HL-60/S4 treated with retinoic acid at 250 ng/mL for 4 days and 3 days (cell line): ENCODE data around the gene CISD1.

Source experiments
- in situ Hi-C: fragments of 300-500 bp; cut with MboI; formaldehyde crosslinking; loops from 2 replicates; pipeline ENCODE4 v1.7.0; 2022; ENCODE audit warnings: low sequenced_read_pairs

The CISD1 gene

DNA sequence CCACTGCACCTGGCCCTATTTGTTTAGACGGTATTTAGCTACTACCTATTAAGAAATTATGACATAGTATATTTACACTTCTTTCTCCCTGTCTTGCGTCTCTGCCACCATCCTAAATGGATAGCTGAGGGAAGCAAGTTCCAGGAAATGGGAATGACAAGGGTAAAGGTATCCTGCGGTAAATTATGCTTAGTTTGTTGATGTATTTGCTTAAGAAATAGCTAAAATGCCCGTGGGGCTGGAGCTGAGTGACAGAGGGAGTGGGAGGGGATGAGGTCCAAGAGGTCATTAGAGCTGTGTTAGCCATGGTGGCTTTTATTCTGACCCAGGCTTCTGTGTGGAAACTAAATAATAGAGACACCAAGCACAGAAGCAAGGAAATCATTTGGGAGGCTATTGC lies 36.9 kb downstream of the CISD1 start:
- in situ Hi-C loops = no loop called here

DNA sequence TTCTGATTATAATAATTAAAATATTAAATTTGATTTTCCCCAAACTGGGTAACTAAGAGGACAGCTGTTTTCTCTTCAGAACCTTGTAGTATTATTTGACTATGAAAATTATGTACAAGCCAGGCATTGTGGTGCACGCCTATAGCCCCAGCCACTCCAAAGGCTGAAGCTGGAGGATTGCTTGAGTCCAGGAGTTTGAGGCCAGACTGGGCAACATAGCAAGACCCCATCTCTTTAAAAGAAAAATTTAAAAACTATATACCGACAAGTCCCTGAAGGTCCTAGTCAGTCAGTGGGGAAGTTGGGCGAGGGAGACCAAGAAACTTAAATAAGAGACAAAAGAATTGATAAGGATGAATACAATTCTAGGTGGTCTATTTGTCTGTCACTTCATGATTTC lies 38.7 kb downstream of the CISD1 start:
- in situ Hi-C loops = no loop called here

DNA sequence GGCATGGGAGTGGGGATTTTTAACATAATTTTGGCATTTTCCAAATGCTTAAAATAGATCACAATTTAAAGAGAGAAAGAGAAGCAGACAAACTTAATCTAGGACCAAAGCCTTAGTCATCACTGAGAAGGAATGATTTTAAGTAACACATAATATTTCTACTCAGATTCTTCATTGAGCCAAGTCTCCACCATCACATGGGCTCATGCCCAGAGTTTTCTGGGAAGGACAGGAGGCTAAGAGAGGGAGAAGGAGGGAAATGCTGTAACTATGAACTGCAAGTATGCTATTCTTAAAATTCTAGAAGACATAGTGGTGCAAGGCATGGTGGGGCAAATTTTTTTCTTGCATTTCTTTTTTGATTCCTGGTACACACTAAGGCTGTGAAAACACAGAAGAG lies 42.1 kb downstream of the CISD1 start:
- in situ Hi-C loops = no loop called here

DNA sequence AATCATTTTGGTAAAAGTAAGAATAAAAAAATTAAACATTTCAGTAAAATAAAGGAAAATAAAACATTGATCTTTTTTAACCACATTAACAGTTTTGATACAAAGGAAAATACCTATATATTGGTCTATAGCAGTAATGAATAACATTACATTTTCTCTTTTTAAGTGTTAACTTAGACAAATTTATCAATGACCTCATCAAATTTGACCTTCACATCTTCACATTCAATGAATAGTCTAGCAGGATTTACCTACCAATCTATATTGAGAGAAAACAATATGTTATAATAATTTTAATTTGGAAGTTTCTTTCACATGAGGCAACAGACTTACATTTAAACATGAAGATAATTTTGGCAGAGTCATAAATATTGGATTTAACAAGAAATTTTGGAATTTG lies 47.9 kb downstream of the CISD1 start:
- in situ Hi-C loops = no loop called here

DNA sequence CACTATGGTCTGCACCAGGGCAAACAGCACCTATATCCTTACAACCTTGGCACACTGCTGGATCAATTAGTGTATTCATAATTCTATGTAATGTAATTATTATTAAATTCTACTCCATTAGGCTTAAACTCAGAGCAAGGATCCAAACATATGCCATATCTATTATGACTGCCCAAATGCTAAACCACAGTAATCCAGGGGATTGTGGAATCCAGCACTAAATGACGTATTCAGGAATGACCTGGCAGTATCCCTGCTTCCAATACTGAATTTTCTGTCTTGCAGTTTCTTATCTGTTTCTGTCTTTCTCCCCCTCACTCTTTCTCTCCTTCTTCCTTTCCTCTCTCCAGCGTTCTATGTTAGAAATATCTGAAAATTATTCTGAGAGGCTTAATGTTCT lies 49.4 kb downstream of the CISD1 start:
- in situ Hi-C loops = no loop called here

DNA sequence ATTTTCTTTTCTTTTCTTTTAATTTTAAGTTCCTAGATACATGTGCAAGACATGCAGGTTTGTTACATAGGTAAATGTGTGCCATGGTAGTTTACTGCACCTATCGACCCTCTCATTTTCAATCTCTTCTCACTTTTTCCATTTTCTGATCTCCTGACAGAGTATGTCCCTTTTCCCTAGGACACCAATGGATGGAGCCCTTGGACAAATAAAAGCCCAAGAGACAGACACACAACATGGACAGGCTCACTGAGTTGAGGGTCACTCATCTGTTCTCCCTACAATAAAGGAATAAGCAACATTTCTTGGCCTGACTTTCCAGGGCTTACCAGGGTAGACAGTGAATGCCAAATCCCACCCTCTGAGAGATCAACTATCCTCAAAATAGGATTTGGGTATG lies 50.6 kb downstream of the CISD1 start:
- in situ Hi-C loops = no loop called here

DNA sequence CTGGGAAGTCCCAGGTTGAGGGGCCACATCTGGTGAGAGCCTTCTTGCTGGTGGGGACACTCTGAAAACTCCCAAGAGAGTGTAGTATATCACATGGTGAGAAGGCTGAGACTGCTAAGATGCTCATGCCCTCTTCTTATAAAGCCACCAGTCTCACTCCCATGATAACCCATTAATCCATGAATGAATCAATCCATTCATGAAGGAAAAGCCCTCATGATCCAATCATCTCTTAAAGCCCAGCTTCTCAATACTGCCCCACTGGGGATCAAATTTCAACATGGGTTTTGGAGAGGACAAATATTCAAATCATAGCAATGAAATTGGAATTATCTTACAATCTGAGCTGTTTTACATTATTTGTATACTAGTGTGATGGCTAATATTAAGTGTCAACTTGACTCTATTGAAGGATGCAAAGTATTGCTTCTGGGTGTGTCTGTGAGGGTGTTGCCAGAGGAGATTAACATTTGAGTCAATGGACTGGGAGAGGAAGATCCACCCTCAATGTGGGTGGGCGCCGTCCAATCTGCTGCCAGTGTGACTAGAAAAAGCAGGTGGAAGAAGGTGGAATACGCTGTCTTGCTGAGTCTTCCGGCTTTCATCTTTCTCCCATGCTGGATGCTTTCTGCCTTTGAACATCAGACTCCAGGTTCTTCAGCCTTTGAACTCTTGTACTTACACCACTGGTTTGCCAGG lies 51.5 kb downstream of the CISD1 start:
- in situ Hi-C loops = no loop called here

DNA sequence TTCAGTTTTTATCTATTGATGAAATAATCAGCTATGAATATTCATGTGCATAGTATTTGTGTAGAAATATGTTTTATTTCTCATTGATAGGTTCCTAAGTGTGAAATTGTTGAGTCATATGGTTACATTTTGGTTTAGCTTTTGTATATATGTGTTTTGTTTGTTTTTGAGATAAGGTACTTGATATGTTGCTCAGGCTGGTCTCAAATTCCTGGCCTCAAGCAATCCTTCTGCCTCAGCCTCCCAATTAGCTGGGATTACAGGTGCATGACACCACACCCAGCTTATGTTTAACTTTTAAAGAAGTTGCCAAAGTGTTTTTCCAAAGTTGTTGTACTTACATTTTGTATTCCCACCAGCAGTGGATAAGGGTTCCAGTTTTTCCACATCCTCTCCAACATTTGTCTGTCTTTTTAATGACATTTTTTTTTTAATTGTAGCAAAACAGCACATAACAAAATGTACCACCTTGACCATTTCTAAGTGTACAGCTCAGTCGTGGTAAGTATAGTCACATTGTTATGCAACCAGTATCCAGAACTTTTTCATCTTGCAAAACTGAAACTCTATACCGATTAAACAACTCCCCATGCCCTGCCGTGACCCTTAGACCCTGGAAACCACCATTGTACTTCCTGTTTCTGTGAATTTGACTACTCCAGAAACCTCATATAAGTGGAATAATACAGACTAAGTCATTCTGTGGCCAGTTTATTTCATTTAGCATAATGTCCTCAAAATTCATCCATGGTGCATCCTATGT lies 53.3 kb downstream of the CISD1 start:
- in situ Hi-C loops = no loop called here

DNA sequence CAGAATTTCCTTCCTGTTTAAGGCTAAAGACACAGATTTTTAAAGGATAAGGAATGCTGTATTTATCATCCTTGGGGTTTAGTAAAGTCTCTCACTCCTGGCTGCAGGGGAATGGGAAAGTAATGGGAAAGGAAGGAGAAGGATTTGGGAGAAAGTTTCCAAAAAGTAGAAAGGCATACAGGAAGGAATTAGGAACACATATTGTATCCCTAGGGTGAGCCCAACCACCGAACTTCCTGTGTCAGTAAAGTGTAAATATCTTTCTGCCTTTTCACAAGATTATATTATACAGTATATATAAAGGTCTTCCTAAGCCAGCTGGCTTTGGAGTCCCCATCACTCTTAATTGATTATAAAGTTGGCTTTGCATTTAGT lies 53.9 kb downstream of the CISD1 start:
- in situ Hi-C loops = no loop called here

DNA sequence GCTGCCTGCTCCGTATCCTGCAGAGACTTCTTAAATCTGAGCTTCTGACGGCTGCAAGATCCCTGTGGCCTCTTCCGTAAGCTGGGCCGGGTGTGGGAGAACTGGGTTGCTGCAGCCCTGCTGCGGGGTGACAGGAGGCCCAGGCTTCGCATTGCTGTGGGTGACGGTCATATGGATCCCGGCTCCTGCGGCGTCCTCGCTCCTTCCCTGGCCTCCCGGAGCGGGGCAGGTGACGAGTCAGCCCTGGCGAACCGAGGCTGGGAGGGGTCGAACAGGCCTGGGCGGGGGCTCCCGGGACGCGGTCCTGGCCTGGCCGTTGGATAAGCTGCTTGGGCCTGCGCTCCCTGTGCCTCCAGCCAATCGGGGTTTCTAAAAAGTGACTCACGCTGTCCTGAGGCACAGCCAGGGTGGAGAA lies 58.0 kb downstream of the CISD1 start:
- in situ Hi-C loops = no loop called here

DNA sequence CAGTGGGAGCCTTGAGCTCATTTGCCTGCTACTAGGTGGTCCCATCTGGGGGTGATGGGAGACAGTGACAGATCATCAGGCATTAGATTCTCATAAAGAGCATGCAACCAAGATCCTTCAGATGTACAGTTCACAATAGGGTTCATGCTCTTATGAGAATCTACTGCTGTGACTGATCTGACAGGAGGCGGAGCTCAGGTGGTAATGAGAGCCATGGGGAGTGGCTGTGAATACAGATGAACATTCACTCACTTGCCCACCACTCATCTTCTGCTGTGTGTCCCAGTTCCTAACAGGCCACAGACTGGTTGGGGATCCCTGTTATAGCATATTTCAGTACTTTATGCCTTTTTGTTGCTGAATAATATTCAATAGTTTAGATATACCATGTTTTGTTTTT lies 59.3 kb downstream of the CISD1 start:
- in situ Hi-C loops = no loop called here

DNA sequence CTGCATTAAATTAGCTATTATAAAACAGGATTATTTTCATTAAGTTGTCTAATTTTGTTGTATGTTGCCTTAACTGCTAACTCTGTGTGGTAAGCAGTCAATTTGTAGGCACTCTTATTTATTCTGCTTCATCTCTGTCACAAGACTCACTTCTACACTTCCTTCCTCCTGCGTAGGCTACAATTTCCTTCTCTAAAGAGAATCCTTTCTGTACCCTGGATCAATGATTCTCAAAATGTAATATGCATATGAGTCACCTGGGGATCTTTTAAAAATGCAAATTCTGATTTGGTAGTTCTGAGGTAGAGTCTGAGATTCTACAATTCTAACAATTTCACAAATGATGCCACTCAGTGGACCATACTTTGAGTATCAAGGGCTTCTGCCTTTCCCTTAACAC lies 61.5 kb downstream of the CISD1 start:
- in situ Hi-C loops = no loop called here

DNA sequence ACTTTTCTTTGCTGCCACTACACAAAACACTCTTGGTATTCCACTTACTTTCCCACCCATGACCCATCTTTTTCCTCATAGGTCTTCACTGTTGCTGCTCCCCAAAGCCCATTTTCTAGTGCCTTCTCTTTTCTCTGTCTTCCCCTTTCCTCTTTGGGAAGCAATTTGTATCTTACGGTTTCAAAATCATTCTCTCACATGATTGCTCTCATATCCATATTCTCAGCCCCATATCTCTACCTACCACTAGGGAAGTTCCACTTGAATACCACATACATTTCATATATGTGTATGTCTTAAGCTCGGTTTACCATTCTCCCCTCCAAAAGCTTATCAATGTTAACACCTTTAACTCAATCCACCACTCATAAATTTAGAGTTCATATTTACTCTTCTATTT lies 62.7 kb downstream of the CISD1 start:
- in situ Hi-C loops = no loop called here

DNA sequence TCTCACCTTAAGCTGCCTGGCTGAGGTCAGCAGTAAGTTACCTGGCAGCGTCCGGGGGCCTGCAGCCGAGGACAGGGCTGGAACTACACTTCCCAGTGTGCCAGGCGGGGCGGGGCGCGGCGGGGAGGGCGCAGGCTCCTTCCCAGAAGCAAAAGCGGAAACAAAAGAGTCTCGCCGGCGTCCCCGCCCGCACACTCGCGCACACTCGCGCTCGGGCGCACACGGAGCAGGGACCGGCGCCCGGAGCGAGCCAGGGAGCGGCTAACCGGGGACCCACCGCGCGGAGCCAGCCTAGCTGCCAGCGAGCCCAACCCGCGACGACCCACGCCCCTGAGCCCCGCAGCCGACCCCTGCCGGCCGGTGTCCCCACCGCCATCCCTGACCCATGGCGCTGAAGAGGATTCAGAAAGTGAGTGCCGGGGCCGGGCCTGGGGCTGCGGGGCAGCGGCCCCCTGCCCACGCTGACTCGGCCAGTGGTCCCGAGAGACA lies 65.9 kb downstream of the CISD1 start, which contains the start of gene UBE2D1:
Gene UBE2D1 (plus strand): TSS at position 190 of the 489 bp plus-strand sequence. CDS start 196 bp downstream, at position 386.
- in situ Hi-C loops = no loop called here

DNA sequence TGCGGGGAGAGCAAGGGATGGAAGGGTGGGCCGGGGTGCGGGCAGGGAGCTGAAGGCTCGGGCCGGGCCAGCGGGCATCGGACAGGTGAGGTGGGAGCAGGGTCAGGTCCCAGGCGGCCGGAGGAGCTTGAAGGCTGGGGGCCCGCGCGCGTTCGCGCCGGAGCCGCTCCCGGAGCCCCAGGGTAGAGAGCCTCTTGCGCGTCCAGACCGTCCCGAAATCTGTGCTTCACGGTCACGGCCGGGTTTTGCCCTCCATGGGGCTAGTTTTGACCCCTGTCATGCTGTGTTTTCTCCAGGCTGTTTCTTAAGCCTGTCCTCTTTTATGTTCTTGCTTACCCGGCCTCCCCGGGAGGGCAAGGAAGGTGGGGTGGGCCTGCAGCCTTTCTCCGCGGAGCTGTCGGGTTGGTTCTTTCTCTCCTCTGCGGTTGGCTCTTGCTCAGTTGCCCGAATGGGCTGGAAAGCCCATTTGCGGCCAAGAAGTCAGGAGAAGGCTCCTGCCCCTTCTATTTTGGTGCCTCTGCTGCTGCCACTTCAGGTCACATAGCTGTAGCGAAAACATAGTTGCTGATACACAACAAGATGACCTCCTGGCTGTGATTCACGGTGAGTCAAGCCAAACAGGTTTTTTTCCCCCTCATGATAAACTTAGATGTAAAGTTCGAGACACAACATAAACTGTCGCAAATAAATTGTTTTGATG lies 66.5 kb downstream of the CISD1 start:
- in situ Hi-C loops = no loop called here

DNA sequence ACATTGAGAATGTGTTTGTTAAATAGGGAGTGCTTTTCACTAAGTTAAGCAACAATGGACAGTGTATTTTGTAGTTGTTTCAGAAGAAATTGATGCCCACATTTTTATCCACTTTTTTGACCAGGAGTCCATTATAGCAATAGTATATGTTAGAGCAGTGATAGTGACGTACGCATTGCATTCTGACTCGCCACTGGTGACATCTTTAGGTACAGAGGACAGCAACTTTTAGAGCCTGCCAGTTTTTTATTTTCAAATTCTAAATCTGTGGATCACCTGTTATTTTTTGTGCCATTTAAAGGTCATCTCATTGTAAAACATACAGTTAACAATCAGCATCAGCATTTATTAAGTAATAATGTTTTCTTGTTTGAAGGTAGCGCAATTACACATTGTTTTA lies 67.3 kb downstream of the CISD1 start:
- in situ Hi-C loops = no loop called here
